B cell (primary cell): ENCODE measurements around the gene KIF17.

Experiments used
- EZH2 ChIP-seq: IDR thresholded peaks from 2 replicates; pipeline ENCODE4 v1.6.1; 2012; ENCODE audit warnings: borderline replicate concordance, low read depth, mild to moderate bottlenecking, moderate library complexity, low read length; ENCODE audit not compliant: insufficient read depth, poor library complexity, severe bottlenecking
- TF ChIP-seq, protein P1 (sequence below): fragments of 200-600 bp; IDR thresholded peaks from one replicate; pipeline ENCODE4 v1.8.0; 2022; ENCODE audit warnings: antibody characterized with exemption, mild to moderate bottlenecking

DNA sequence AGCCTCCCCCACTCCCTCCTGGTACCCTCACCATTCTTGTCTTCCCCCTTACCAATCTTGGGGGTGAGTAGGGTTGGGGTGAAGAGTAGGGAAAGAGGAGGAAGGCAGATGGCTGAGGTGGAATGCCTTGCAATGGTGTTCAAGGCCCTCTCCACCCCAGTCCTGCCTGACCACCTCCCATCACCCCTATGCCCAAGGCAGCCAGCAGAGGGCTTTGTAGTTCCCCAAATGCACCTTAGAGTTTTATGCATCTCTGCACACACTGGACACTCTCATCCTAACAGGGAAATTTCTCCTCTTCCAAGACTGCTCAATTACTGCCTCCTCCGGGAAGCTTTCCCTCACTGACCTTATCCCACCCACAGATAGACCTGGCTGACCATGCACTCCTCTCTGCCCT is 15.4 kb downstream of the KIF17 start:
- TF ChIP-seq EZH2: no peak
- TF ChIP-seq, protein P1, sequence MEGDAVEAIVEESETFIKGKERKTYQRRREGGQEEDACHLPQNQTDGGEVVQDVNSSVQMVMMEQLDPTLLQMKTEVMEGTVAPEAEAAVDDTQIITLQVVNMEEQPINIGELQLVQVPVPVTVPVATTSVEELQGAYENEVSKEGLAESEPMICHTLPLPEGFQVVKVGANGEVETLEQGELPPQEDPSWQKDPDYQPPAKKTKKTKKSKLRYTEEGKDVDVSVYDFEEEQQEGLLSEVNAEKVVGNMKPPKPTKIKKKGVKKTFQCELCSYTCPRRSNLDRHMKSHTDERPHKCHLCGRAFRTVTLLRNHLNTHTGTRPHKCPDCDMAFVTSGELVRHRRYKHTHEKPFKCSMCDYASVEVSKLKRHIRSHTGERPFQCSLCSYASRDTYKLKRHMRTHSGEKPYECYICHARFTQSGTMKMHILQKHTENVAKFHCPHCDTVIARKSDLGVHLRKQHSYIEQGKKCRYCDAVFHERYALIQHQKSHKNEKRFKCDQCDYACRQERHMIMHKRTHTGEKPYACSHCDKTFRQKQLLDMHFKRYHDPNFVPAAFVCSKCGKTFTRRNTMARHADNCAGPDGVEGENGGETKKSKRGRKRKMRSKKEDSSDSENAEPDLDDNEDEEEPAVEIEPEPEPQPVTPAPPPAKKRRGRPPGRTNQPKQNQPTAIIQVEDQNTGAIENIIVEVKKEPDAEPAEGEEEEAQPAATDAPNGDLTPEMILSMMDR: no peak
